ENCODE results near the gene FDPS.
"Not testable (repeated sequence)": the region's sequence is repeated elsewhere in the genome, so short reads cannot be mapped to it uniquely, and the experiment has no call there.

Gene FDPS

DNA sequence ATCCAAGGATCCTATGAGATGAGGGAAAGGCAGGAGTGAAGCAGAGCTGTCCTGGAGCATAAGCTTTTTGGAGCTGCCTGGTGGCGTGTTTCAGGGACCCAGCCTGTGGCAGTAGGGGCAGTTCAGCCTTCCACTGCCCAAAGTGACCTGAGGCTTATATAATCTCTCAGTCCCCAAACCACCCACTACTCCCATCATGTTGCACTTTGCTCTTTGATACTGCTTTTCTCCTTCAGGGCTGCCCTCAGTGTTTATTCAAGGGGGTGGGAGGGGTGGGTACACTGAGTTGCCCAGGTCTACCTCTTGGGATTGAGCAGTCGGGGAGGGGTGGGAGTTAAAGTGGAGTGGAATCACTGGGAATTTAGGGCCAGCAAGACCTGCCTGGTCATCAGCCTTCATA is 22.1 kb upstream of the FDPS start:
- no peak for DNase-seq

GRCh38 chr1:155287987-155288543 is 20.6 kb upstream of the FDPS start:
- no peak for DNase-seq

- not testable (repeated sequence) for DNase-seq
Measured at GRCh38 chr1:155291006-155291405, 17.7 kb upstream of the FDPS start.

GRCh38 chr1:155293086-155293749 is 15.4 kb upstream of the FDPS start:
- DNase-seq, result no peak

- DNase-seq, result no peak
Measured at GRCh38 chr1:155294520-155295182, 14.0 kb upstream of the FDPS start.

DNA sequence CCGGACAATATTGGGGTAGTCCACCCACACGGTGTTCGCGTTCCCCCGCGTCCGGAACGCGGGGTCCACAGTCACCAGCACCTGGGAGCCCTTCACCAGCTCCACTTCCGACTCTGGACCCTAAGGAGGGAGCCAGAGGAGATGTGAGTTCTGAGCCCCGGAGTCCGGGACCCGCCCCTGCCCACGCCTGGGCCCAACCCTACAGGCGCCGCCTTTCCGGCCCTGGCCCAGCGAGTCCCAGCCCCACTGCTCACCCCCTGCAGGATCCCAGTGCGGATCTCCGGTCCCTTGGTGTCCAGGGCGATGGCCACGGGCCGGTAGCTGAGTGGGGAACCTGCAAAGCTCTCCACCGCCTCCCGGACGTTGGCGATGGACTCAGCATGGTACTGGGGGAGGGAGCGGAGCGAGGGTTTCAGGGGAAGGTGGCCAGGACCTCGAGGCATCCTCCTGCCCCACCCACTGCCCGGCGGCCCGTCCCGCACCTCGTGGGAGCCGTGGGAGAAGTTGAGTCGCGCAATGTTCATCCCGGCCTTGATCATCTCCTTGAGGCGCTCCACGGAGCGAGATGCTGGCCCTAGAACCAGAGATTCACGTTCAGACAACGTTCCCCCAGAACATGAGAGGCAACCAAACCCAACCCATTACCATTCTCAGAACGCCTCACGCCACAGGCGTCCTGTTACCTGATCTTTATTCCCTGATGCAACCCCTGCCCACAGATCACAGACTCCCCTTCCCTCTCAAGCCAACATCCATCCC is 13.3 kb upstream of the FDPS start:
- DNase-seq, result no peak

DNA sequence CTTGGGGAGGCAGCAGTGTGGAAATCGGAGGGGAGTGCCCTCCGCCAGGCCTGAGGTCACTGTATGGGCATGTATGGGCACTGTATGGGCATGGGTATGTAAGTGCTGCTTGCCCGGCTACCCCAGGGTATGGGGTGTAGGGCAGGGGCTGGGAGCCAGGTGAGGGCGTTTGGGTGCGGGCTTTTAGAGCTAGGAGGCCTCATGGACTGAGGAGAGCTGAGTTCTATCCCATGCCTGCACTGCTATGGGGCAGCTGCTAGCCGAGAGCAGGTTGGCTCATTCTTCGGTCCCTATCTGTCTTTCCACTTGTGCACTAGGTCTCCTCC is 12.8 kb upstream of the FDPS start:
- no peak for DNase-seq

- DNase-seq, result no peak
Measured at GRCh38 chr1:155296661-155297060, 12.0 kb upstream of the FDPS start.

GRCh38 chr1:155297384-155297783 is 11.3 kb upstream of the FDPS start:
- no peak for DNase-seq

- DNase-seq, result no peak
Measured at GRCh38 chr1:155300024-155300423, 8.6 kb upstream of the FDPS start.

DNA sequence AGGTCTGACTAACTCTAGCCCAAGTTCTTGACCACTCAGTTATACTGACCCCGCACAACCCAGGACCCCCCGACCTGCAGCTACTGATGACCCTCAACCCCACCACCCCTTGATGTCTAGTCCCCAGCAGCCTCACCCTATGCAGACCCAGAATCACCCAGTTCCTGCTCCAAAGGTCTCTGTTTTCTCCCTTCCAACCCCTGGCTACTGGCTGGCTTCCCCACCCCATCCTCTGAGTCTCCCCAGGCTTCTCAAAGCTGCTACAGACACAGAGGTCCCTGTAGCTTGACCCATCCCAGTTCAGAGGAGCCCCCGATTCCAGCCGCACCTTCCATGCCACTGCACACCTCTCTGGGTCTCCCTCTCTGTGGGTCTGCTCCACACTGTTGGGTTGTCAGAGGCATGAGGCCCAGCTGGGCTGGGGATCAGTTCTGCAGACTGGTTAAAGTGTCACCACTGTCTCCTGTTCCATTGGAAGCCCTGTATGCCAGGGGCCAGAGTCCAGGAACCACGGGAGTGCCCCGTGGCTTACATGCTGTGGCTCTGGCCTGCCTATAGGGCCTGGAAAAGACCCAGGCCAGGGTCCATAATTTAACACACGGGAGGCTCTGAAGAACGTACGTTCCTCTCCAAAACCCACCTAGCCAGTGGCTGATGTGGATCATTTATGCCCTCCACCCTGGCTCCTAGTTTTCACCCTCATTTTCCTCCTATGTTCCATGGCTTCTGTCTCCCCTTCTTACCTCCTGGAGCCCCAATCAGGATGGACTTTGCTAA is 7.9 kb upstream of the FDPS start:
- no peak for DNase-seq

GRCh38 chr1:155301342-155301841 is 7.3 kb upstream of the FDPS start, which contains the start of gene PKLR:
TSS of gene PKLR (minus strand) at chr1:155301438. CDS start at chr1:155301395, 43 bp downstream.
- DNase-seq, result no peak

DNA sequence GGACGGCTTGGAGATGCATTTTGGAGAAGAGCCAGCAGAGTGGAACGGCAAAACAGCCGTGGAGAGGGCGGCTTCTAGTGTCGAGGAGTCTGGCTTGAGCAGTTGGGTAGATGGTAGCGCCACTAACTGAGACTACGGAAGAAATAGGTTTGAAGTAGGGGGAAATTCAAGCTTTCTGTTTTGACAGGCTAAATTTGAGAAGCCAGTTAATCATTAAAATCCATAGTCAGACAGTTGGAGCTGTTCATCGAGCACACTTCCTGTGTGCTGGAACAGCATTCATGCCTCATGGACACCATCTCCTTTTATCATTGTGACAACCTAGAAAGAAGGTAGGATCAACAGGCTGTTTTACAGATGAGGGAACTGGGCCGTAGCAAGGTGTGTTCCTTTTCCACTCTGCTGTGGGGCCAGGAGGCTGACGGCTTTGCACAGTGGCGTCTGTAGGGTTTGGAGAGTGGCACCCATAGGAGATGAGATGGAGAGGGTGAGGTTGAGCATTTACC is 4.1 kb upstream of the FDPS start:
- no peak for DNase-seq

DNA sequence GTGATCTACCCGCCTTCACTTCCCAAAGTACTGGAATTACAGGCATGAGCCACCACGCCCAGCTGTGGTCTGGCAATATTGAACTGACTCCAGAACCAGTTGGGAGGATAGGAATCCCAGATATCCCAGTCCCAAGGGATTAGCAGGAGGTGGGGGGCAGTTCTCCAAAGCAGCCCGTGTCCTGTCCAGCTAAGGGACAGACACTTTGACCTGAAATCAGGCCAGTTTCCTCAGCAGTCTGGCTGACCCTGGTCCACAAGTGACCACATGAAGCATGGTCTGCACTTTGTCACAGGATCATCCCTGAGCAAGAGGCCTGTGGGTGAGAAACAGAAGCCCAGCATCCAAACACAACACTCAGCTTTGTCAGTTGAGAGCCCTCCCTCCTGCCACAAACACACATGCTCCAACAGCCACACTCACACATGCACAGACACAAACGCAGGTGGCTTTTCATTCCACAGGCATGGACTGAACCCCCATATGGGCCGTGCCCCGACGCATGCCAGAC is 2.7 kb upstream of the FDPS start:
- no peak for DNase-seq

DNA sequence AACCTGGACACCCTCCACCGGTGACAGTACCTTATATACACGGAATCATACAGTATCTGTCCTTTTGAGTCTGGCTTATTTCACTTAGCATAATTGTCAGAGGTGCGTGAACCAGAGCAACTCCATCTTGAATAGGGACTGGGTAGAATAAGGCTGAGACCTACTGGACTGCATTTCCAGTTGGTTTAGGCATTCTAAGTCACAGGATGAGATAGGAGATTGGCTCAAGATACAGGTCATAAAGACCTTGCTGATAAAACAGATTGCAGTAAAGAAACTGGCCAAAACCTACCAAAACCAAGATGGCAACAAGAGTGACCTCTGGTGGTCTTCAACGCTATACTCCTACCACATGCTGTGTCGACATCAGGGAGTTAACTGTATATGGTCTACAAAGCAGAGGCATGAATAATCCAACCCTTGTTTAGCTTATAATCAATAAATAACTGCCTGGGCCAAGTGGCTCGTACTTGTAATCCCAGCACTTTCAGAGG is 1.4 kb upstream of the FDPS start:
- DNase-seq, result peak; percentile 54 to 59

GRCh38 chr1:155309423-155310021 is 856 bp downstream of the FDPS start:
- DNase-seq, result no peak

DNA sequence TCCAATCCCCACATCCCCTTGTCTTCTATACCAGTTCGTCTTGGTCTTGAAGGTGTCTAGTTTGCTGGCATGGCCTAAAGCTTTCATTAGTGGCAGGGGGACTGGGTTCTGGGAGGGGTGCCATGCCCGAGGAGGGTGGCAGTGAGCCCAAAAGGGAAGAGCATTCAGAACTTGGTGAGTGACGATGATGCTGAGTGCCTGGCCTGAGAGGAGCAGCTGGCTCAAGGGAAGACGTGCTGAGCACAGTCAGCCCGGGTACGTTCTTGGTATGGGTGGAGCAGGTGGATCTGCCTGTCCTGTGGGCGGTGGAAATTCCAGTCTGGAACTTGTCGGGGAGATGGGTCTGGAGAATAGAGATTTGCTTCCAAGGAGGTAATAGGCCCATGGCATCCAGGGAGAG is 4.6 kb downstream of the FDPS start:
- no peak for DNase-seq

DNA sequence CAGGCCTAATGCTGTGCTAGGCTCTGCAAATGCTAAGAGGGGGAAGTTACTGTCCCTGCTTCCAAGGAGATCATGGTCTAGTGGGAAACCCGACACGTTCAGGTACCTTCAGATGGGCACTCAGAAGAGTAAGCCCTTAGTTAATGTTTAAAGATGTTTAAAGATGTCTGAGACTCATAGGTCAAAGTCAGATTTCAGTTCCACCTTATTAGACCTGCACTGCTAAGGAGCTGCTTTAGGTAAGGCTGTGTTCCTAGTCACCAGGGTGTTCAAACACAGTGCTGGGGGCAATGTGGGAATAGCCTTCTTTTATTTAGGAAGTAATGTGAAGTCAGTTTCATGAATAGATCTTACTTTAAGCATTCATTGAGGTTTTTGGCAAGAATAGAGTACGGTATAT is 8.3 kb downstream of the FDPS start:
- DNase-seq, result no peak

GRCh38 chr1:155318082-155318481 is 9.4 kb downstream of the FDPS start:
- DNase-seq, result no peak

DNA sequence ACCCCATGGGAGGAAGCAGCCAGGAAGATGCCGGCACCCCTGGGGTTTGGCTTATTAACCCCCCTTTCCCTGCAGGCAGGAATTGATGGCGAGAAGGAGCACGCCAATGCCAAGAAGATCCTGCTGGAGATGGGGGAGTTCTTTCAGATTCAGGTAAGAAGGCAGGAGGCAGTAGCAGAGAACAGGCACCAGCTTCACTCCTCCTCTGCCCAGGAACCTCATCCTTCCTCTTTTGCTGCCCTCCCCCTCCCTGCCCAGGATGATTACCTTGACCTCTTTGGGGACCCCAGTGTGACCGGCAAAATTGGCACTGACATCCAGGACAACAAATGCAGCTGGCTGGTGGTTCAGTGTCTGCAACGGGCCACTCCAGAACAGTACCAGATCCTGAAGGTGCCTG is 10.9 kb downstream of the FDPS start:
- DNase-seq, result no peak

DNA sequence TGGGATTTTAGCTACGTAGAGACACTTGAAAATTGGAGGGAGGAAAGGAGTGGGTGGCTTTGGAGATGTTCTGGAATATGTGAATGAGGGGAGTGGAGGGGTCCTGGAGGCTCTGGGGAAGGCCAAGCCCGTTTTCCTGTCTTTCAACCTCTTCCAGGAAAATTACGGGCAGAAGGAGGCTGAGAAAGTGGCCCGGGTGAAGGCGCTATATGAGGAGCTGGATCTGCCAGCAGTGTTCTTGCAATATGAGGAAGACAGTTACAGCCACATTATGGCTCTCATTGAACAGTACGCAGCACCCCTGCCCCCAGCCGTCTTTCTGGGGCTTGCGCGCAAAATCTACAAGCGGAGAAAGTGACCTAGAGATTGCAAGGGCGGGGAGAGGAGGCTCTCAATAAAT is 11.6 kb downstream of the FDPS start:
- no peak for DNase-seq
